T-helper 1 cell treated with Interleukin-12 subunit alpha and Interleukin-12 subunit beta and Interleukin-4 antibody, amounts not matched to agents 30 μg/mL and 1 μg/mL, for 36 hours (primary cell): Measurements from ENCODE around the gene HLA-DOA.

Experiments
- H3K27ac Mint-ChIP-seq: one replicate; pipeline ENCODE4 v1.8.0; 2021; ENCODE audit warnings: mild to moderate bottlenecking, mixed read lengths
- H3K27me3 Mint-ChIP-seq: one replicate; pipeline ENCODE4 v1.8.0; 2021; ENCODE audit warnings: low read depth, mixed read lengths
- H3K36me3 Mint-ChIP-seq: one replicate; pipeline ENCODE4 v1.8.0; 2021; ENCODE audit warnings: low read depth, mixed read lengths
- H3K4me1 Mint-ChIP-seq: one replicate; pipeline ENCODE4 v1.8.0; 2021; ENCODE audit warnings: low read depth, mixed read lengths
- H3K4me3 Mint-ChIP-seq: one replicate; pipeline ENCODE4 v1.8.0; 2021; ENCODE audit warnings: mild to moderate bottlenecking, moderate library complexity, mixed read lengths
- H3K9me3 Mint-ChIP-seq: one replicate; pipeline ENCODE4 v1.8.0; 2021; ENCODE audit warnings: mixed read lengths

HLA-DOA gene

DNA sequence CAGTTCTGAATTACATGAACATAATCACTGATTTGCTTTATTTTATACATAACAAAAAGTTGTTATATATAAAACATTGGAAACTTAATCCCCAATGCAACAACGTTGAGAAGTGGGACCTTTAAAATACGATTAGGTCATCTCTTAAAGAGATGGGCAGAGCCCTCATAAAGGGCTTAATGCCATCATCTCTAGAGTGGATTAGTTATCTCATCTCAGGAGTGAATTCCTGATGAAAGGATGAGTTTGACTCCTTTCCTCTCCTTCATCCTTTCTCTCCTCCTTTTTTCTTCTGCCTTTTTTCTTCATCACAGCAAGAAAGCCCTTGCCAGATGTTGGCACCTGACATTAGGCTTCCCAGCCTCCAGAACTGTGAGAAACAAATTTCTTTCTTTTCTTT lies 13.9 kb downstream of the HLA-DOA start:
- no peak overlapping the region for H3K27ac Mint-ChIP-seq
- H3K4me1 Mint-ChIP-seq: peaks cover 6% of the 10 kb centered on the region
- peaks cover 50% of the 10 kb centered on the region for H3K27me3 Mint-ChIP-seq
- no peak overlapping the region for H3K4me3 Mint-ChIP-seq
- H3K9me3 Mint-ChIP-seq: no peaks in the 10 kb centered on the region
- H3K36me3 Mint-ChIP-seq: no peaks in the 10 kb centered on the region

DNA sequence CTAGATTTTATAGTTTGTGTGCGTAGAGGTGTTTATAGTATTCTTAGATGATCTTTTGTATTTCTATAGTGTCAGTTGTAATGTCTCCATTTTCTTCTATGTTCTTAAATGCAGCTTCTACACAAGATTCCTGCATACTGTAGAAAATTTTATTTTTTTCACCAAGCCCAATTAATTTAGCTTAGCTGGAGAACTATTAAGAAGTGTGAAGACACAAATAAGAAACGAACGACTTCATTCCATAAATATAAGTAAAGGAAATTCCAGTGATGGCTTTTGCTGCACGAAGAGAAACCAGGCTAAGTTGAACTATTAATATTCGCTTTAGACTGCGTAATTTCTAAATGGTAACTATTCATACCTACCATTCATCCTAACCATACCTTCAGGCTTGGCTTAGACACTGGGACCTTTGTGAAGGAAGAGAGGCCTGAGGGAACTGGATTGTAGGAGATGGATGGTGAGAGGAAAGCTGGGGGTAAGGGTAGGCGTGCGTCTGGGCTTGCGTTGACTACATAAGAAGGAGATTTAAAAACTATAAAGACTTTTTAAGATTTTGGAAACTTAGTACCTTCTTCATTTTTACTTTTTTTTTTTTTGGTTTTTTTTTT lies 15.9 kb downstream of the HLA-DOA start:
- no peaks in the 10 kb centered on the region for H3K4me1 Mint-ChIP-seq
- H3K27me3 Mint-ChIP-seq: peaks cover 39% of the 10 kb centered on the region
- no peaks in the 10 kb centered on the region for H3K36me3 Mint-ChIP-seq
- H3K4me3 Mint-ChIP-seq: no peak overlapping the region
- H3K9me3 Mint-ChIP-seq: no peaks in the 10 kb centered on the region
- H3K27ac Mint-ChIP-seq: no peak overlapping the region

DNA sequence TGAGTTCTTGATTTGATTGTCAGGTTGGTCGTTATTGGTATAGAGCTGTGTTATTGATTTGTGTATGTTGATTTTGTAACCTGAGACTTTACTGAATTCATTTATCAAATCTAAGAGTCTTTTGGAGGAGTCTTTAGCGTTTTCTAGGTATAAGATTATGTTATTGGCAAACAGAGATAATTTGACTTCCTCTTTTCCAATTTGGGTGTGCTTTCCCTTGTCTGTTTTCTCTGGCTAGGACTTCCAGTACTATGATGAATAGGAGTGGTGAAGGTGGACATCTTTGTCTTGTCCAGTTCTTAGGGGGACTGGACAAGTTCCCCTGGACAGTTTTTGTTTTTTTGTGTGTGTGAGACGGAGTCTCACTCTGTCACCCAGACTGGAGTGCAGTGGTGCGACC lies 17.4 kb downstream of the HLA-DOA start:
- Mint-ChIP-seq H3K9me3 (no peaks in the 10 kb centered on the region), H3K36me3 (no peaks in the 10 kb centered on the region), H3K4me1 (peaks cover 7% of the 10 kb centered on the region), H3K4me3 (no peak overlapping the region), H3K27me3 (peaks cover 32% of the 10 kb centered on the region), H3K27ac (no peak overlapping the region)

DNA sequence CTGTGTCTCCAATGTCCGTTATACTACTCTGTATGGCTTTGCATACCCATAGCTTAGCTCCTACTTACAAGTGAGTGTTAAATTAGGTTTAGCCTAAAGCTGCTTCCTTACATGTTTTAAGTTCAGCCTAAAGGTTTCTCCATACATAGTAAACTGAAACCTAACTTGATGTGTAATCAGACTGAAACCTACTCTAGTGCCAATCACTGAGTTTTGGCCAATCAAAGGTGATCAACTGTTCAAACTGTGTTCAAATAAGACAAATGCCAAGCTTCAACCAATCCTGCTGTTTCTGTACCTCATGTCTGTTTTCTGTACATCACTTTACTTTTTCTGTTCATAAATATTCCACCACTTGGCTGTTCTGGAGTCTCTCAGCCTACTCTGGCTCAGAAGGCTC lies 20.0 kb downstream of the HLA-DOA start:
- H3K27me3 Mint-ChIP-seq: peaks cover 22% of the 10 kb centered on the region

DNA sequence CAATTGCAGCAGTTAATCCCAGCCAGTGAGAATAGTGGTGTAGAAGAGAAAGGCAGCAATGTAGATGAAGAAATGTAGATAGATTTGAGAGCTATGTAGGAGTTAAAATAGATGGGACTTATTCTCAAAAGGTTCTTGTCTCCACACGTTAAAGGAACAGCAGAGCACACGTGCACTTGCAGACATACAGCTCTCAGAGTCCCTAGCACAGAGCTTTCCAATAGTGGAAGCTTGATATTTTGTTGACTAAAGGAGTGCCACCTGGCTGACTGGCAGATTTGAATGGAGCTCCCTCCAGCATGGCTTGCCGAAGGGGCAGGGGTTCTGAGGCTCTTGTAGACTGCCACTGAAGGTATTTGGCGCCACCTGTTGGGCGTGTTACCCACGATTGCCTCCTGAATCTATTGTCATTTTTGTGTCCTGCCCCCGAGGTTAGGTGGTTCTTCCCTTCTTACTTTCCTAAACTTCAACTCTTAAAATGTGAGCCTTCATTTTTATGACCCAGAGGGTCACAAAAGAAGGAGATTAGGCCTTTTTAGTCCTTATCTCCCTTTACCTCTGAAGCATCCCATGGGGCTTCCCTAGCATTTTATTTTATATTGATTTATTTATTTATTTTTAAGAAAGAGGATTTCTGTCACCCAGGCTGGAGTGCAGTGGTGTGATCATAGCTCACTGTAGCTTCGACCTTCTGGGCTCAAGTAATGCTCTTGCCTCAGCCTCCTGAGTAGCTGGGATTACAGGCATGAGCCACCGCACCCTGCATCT lies 24.6 kb downstream of the HLA-DOA start:
- Mint-ChIP-seq H3K27me3 (no peaks in the 10 kb centered on the region), H3K27ac (peak overlapping the region; percentile 35), H3K4me1 (peaks cover 23% of the 10 kb centered on the region), H3K36me3 (peaks cover 23% of the 10 kb centered on the region), H3K4me3 (no peak overlapping the region), H3K9me3 (no peaks in the 10 kb centered on the region)

More for the DNA sequence above, 20.0 kb downstream of the HLA-DOA start:
- Mint-ChIP-seq H3K9me3 (no peaks in the 10 kb centered on the region), H3K27ac (no peak overlapping the region), H3K4me3 (no peak overlapping the region), H3K36me3 (no peaks in the 10 kb centered on the region), H3K4me1 (peaks cover 13% of the 10 kb centered on the region)

DNA sequence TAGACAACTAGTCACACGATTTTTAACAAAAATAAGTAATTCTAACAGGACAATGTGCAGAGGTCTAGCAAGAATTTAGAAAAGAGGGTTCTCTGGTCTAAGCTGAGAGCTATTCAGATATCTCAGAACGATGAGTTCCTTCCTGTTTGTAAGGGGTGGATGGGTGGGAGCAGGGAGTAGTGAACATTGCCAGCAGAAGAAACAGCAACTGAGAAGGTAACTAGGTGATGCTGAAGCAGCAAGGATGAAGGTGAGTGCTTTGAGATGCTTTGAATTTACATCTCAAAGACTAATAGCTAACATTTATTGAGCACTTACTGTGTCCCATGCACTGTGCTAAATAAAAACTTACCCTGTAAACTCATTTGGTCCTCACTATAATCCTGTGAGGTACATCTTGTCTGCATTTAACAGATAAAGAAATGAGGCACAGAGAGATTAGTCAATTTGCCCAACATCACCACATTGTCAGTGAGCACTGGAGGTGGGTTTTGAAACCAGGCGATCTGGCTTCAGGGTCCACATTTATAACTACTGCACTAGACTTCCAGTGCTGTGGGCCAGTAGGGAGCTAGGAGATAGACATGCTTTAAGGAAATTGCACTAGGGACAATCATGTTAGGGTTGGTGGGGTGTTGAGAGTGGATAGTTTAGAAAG lies 25.3 kb downstream of the HLA-DOA start:
- Mint-ChIP-seq H3K36me3 (peaks cover 29% of the 10 kb centered on the region), H3K27ac (peak overlapping the region; percentile 68), H3K9me3 (no peaks in the 10 kb centered on the region), H3K4me3 (no peak overlapping the region), H3K4me1 (peaks cover 26% of the 10 kb centered on the region), H3K27me3 (no peaks in the 10 kb centered on the region)

- Mint-ChIP-seq H3K36me3 (peaks cover 35% of the 10 kb centered on the region), H3K4me1 (peaks cover 30% of the 10 kb centered on the region), H3K9me3 (no peaks in the 10 kb centered on the region), H3K4me3 (no peak overlapping the region), H3K27ac (peak overlapping the region; percentile 68), H3K27me3 (no peaks in the 10 kb centered on the region)
Observed at GRCh38 chr6:32983493-32983848, 25.9 kb downstream of the HLA-DOA start.

DNA sequence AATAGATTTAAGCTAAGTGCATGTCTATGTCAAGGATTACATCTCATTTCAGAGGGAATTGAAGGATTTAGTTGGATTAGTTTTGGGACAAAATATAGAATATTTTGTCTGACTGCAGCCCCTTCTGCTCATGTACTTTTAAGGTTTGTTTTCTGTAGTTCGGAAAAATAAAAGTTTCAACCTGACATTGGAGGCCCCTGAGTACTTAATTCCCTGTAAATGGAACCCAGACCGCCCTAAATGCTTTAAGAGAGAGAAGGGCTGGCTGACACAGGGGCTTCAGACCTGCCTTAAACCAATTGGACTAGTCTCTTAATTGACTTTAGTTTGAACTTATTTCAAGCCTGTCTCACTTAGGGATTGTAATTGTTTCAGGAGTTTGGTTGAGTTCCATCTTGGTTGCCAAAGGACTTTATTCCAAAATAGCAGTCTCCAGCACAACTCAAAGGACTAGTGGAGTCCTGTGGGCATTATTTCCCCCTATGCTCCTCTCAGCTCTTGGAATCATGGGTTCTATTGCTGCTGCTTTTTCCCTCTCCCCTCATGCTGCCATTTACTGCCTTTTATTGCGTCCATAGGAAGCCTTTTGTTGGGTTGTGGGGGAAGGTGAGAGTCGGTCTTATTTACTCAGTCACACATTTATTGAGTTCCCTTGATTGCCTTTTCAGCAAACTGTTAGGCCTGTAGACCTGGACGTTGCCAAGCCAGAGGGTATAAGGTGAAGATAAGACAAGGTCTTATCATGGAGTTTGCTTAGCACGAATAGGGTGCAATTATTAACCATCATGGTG lies 26.5 kb downstream of the HLA-DOA start:
- Mint-ChIP-seq H3K27me3 (no peaks in the 10 kb centered on the region), H3K36me3 (peaks cover 41% of the 10 kb centered on the region), H3K27ac (no peak overlapping the region), H3K4me1 (peaks cover 28% of the 10 kb centered on the region), H3K4me3 (no peak overlapping the region), H3K9me3 (no peaks in the 10 kb centered on the region)

DNA sequence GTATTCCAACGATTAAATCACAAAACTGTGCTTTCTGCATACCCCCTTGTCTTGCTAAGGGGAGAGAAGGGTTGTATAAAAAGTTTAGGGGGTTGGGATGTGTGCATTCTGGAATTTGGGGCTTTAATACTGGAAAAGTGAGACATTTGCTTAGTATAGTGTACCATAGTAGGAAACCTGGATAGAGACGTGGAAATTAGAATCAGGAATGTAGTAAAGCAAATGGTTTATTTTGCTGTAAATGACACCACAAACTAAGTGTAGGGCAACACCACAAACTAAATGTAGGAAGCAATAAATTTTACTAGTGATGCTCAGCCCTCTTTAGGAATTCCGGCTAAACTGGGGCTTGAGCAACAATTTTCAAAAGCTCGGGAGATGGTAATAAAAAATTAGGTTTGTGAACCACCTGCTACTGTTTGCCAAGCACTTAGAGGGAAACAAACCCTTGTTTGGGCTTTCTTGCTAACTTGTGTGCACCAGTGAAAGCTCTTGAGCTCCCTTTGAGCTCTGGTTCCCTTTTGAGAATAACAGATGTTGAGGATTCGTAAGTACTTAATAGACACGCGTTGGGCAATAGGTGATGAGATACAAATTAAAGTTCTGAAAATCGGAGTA lies 27.2 kb downstream of the HLA-DOA start:
- Mint-ChIP-seq H3K27me3 (no peaks in the 10 kb centered on the region), H3K36me3 (peaks cover 48% of the 10 kb centered on the region), H3K4me1 (peaks cover 31% of the 10 kb centered on the region), H3K4me3 (no peak overlapping the region), H3K27ac (no peak overlapping the region), H3K9me3 (no peaks in the 10 kb centered on the region)

DNA sequence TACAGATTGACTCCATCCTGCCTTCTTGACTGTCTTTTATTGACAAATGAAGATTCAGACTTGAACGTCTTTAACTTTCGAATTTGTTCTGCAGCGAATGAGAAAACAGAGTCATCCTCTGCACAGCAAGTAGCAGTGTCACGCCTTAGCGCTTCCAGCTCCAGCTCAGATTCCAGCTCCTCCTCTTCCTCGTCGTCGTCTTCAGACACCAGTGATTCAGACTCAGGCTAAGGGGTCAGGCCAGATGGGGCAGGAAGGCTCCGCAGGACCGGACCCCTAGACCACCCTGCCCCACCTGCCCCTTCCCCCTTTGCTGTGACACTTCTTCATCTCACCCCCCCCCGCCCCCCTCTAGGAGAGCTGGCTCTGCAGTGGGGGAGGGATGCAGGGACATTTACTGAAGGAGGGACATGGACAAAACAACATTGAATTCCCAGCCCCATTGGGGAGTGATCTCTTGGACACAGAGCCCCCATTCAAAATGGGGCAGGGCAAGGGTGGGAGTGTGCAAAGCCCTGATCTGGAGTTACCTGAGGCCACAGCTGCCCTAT lies 28.8 kb downstream of the HLA-DOA start:
- H3K27me3 Mint-ChIP-seq: no peaks in the 10 kb centered on the region
- peaks cover 64% of the 10 kb centered on the region for H3K36me3 Mint-ChIP-seq
- no peak overlapping the region for H3K4me3 Mint-ChIP-seq
- H3K4me1 Mint-ChIP-seq: peaks cover 42% of the 10 kb centered on the region
- H3K9me3 Mint-ChIP-seq: no peaks in the 10 kb centered on the region
- no peak overlapping the region for H3K27ac Mint-ChIP-seq

GRCh38 chr6:32979720-32980487 lies 29.5 kb downstream of the HLA-DOA start:
- H3K27me3 Mint-ChIP-seq: no peaks in the 10 kb centered on the region

DNA sequence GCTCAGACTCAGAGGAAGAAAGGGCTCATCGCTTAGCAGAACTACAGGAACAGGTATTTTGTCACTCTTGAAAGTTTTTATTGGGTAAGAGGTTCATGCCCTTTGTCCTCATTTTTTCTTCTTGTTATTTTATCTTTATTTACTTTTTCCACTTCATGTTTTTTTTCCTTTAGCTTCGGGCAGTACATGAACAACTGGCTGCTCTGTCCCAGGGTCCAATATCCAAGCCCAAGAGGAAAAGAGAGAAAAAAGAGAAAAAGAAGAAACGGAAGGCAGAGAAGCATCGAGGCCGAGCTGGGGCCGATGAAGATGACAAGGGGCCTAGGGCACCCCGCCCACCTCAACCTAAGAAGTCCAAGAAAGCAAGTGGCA lies 31.5 kb downstream of the HLA-DOA start:
- Mint-ChIP-seq H3K27ac (no peak overlapping the region), H3K4me1 (peaks cover 42% of the 10 kb centered on the region), H3K4me3 (peak overlapping the region; percentile 20)

More at GRCh38 chr6:32979720-32980487, 29.5 kb downstream of the HLA-DOA start:
- Mint-ChIP-seq H3K4me3 (no peak overlapping the region), H3K27ac (no peak overlapping the region), H3K36me3 (peaks cover 70% of the 10 kb centered on the region), H3K4me1 (peaks cover 48% of the 10 kb centered on the region), H3K9me3 (no peaks in the 10 kb centered on the region)

GRCh38 chr6:32977272-32977952 lies 32.0 kb downstream of the HLA-DOA start:
- H3K9me3 Mint-ChIP-seq: no peaks in the 10 kb centered on the region
- H3K4me1 Mint-ChIP-seq: peaks cover 40% of the 10 kb centered on the region
- no peaks in the 10 kb centered on the region for H3K27me3 Mint-ChIP-seq
- peaks cover 94% of the 10 kb centered on the region for H3K36me3 Mint-ChIP-seq
- H3K27ac Mint-ChIP-seq: no peak overlapping the region
- peak overlapping the region; percentile 20 for H3K4me3 Mint-ChIP-seq

More for the DNA sequence above, 31.5 kb downstream of the HLA-DOA start:
- Mint-ChIP-seq H3K9me3 (no peaks in the 10 kb centered on the region), H3K27me3 (no peaks in the 10 kb centered on the region), H3K36me3 (peaks cover 90% of the 10 kb centered on the region)
